Suppressor macrophage treated with lipopolysaccharide for 1 hour (primary cell): ENCODE results near the gene EPN3.
A peak's percentile ranks its signal among the peaks of the same experiment; 100 is the strongest.

Source experiments
- DNase-seq, 3 donors: peaks; one replicate each; pipeline ENCODE4 v3.0.0-alpha.2; 2020 to 2022

Gene EPN3

GRCh38 chr17:50511058-50511457 is 21.5 kb upstream of the EPN3 start:
- DNase-seq, result peak; percentile 40 to 64 (median 52)

GRCh38 chr17:50513495-50513894 is 19.0 kb upstream of the EPN3 start:
- DNase-seq, result no peak

GRCh38 chr17:50514388-50514787 is 18.1 kb upstream of the EPN3 start:
- no peak for DNase-seq

GRCh38 chr17:50514936-50515702 is 17.4 kb upstream of the EPN3 start:
- DNase-seq, result peak; percentile 20 to 38 (median 28)

GRCh38 chr17:50517011-50517410 is 15.5 kb upstream of the EPN3 start:
- DNase-seq, result no peak

GRCh38 chr17:50517504-50518383 is 14.8 kb upstream of the EPN3 start:
- no peak for DNase-seq

- DNase-seq, result no peak
These were observed 14.0 kb upstream of the EPN3 start for GRCh38 chr17:50518384-50519023.

- no peak for DNase-seq
These were observed 13.2 kb upstream of the EPN3 start for GRCh38 chr17:50519141-50519834.

- no peak for DNase-seq
These were observed 12.1 kb upstream of the EPN3 start for GRCh38 chr17:50520483-50520882.

- no peak for DNase-seq
These were observed 11.0 kb upstream of the EPN3 start for GRCh38 chr17:50521514-50521913.

GRCh38 chr17:50522766-50523165 is 9.8 kb upstream of the EPN3 start:
- DNase-seq, result no peak

- DNase-seq, result no peak
These were observed 9.3 kb upstream of the EPN3 start for GRCh38 chr17:50523208-50523607.

GRCh38 chr17:50524838-50525237 is 7.7 kb upstream of the EPN3 start:
- no peak for DNase-seq

- DNase-seq, result peak in 1 of 3 donors; percentile 34
These were observed 5.3 kb upstream of the EPN3 start for GRCh38 chr17:50527155-50527762.

GRCh38 chr17:50527949-50528474 is 4.5 kb upstream of the EPN3 start:
- no peak for DNase-seq

GRCh38 chr17:50529849-50530248 is 2.7 kb upstream of the EPN3 start:
- no peak for DNase-seq

GRCh38 chr17:50531428-50532025 is 1.0 kb upstream of the EPN3 start:
- peak in 2 of 3 donors; percentile 23 to 48 for DNase-seq

GRCh38 chr17:50533185-50533584 is 650 bp downstream of the EPN3 start:
- no peak for DNase-seq

GRCh38 chr17:50533720-50534148 is 1.2 kb downstream of the EPN3 start:
- no peak for DNase-seq

- peak in 2 of 3 donors; percentile 31 to 39 for DNase-seq
These were observed 1.9 kb downstream of the EPN3 start for GRCh38 chr17:50534222-50534978.

GRCh38 chr17:50534979-50535326 is 2.4 kb downstream of the EPN3 start:
- DNase-seq, result peak in 2 of 3 donors; percentile 21 to 25
